ENCODE measurements around the gene PTTG2. TPM values are rescaled to one million over a fixed set of nuclear protein-coding genes. Genes with fewer than 3 reads are reported as not detected.
"Not testable (repeated sequence)": the region's sequence is repeated elsewhere in the genome, so short reads cannot be mapped to it uniquely, and the experiment has no call there.

PTTG2 gene
- total and polyA plus RNA-seq, 9 donors, result 0.13 to 2.3 (median 0.56) TPM; not detected in 1

DNA sequence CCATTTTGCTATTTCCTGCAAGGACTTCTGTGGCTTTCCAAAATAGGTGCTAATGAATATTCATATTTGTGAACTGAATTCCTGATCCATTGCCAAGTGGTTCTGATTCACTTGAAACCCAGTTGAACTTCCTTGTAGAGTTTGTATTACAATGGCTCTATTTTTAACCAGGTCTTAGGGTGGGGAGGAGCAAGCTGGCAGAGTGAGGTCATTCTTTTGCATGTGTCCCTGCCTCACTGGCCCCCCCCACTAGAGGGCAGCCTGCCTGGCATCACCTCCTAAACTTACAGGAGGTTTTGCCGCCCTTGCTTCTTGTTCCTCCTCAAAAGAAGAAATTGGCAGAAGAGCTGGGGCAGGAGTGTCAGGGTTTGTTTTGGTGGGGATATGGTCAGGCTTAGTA, 10.5 kb downstream of the PTTG2 start:
- WGBS, 3 donors, result 50 to 93% (median 51%) methylated on average over 1 of the region's 1 CpG
- Histone ChIP-seq H3K36me3 (no peaks in the 10 kb centered on the region), H3K4me1 (ENCODE audit: insufficient read depth) (peaks cover 7% of the 10 kb centered on the region), H3K27ac (no peak overlapping the region), H3K27me3 (no peaks in the 10 kb centered on the region), H3K9me3 (no peaks in the 10 kb centered on the region), H3K4me3 (no peak overlapping the region)
- no peak for TF ChIP-seq POLR2A (IDR thresholded peaks at IDR 0.05)
- TF ChIP-seq, protein P1, sequence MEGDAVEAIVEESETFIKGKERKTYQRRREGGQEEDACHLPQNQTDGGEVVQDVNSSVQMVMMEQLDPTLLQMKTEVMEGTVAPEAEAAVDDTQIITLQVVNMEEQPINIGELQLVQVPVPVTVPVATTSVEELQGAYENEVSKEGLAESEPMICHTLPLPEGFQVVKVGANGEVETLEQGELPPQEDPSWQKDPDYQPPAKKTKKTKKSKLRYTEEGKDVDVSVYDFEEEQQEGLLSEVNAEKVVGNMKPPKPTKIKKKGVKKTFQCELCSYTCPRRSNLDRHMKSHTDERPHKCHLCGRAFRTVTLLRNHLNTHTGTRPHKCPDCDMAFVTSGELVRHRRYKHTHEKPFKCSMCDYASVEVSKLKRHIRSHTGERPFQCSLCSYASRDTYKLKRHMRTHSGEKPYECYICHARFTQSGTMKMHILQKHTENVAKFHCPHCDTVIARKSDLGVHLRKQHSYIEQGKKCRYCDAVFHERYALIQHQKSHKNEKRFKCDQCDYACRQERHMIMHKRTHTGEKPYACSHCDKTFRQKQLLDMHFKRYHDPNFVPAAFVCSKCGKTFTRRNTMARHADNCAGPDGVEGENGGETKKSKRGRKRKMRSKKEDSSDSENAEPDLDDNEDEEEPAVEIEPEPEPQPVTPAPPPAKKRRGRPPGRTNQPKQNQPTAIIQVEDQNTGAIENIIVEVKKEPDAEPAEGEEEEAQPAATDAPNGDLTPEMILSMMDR (IDR thresholded peaks at IDR 0.05), result no peak
- no peak for TF ChIP-seq EP300 (IDR thresholded peaks at IDR 0.05)
- intact Hi-C loops (cut with DNase I), result loop anchor here in 3 of 4 donors (10.0 kb wide), 2 partner anchors 64 to 146 kb away; partner anchors contain the start of gene PGM2 (in 2 of the 3)
- DNase-seq, result peak in 1 of 5 donors; percentile 38

DNA sequence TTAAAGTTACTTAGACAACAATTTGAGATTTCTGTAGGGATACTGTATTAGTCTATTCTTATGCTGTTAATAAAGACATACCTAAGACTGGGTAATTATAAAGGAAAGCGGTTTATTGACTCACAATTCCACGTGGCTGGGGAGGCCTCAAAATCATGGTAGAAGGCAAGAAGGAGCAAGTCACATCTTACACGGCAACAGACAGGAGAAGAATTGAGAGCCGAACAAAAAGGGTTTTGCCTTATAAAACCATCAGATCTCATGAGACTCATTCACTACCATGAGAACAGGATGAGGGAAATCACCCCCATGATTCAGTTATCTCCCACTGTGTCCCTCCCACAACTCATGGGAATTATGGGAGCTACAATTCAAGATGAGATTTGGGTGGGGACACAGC, 11.0 kb downstream of the PTTG2 start:
- Histone ChIP-seq H3K9me3 (no peaks in the 10 kb centered on the region), H3K36me3 (no peaks in the 10 kb centered on the region), H3K4me3 (no peak overlapping the region), H3K4me1 (ENCODE audit: insufficient read depth) (peaks cover 7% of the 10 kb centered on the region), H3K27me3 (no peaks in the 10 kb centered on the region), H3K27ac (no peak overlapping the region)
- intact Hi-C loops (cut with DNase I), result loop anchor here in 3 of 4 donors (10.0 kb wide), 2 partner anchors 64 to 146 kb away; partner anchors contain the start of gene PGM2 (in 2 of the 3)
- TF ChIP-seq POLR2A (IDR thresholded peaks at IDR 0.05) (no peak), EP300 (IDR thresholded peaks at IDR 0.05) (no peak)
- TF ChIP-seq, protein P1 (IDR thresholded peaks at IDR 0.05), result no peak
- 91 to 97% (median 95%) methylated on average over 4 of the region's 4 CpGs for WGBS, 3 donors
- no peak for DNase-seq

DNA sequence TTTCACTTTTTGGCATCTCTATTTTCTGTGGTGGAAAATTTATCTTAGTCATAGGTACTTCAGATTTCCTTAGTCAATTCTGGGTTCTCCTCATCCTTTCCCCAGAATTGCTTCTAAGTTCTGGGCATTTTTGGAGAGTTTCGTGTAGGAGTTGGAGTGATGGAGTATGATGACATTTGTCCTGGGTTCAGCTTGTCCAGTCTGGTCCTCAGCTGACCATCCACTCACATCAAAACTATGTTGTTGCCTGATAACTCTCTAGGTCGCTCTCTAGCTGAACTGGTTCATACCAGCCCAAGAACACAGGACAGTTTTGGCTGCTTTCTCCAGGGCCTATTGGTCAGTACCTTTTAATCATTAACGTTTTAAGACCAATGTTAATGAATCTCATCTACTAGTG, 13.2 kb downstream of the PTTG2 start:
- intact Hi-C loops (cut with DNase I), result loop anchor here in 3 of 4 donors (10.0 kb wide), 2 partner anchors 61 to 149 kb away; partner anchors contain the start of gene PGM2 (in 2 of the 3)
- Histone ChIP-seq H3K9me3 (no peaks in the 10 kb centered on the region), H3K4me3 (no peak overlapping the region), H3K36me3 (no peaks in the 10 kb centered on the region), H3K27ac (no peak overlapping the region), H3K27me3 (no peaks in the 10 kb centered on the region), H3K4me1 (ENCODE audit: insufficient read depth) (peaks cover 4% of the 10 kb centered on the region)
- 54 to 72% (median 64%) methylated on average over 3 of the region's 3 CpGs for WGBS, 3 donors
- no peak for TF ChIP-seq POLR2A (IDR thresholded peaks at IDR 0.05)
- TF ChIP-seq EP300 (IDR thresholded peaks at IDR 0.05), result no peak
- TF ChIP-seq, protein P1 (IDR thresholded peaks at IDR 0.05), result no peak
- DNase-seq, result no peak

DNA sequence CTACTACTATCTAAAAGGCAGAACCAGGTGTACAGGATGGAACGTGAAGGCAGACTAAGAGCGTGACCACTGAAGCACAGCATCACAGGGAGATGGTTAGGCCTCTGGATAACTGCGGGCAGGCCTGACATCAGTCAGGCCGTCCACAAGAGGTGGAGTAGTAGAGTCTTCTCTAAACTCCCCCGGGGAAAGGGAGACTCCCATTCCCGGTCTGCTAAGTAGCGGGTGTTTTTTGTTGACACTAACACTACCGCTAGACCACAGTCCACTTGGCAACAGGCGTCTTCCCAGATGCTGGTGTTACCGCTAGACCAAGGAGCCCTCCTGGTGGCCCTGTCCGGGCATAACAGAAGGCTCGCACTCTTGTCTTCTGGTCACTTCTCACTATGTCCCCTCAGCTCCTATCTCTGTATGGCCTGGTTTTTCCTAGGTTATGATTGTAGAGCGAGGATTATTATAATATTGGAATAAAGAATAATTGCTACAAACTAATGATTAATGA, 15.2 kb downstream of the PTTG2 start:
- H3K9me3 ChIP-seq; H3K4me1 ChIP-seq (ENCODE audit: insufficient read depth); H3K36me3 ChIP-seq; H3K4me3 ChIP-seq; H3K27ac ChIP-seq; DNase-seq; H3K27me3 ChIP-seq: not testable (repeated sequence)
- intact Hi-C loops (cut with DNase I), result loop anchor here in 3 of 4 donors (10.0 kb wide), 2 partner anchors 59 to 151 kb away; partner anchors contain the start of gene PGM2 (in 2 of the 3)
- WGBS, 3 donors, result 83 to 94% (median 90%) methylated on average over 12 to 13 of the region's 13 CpGs

DNA sequence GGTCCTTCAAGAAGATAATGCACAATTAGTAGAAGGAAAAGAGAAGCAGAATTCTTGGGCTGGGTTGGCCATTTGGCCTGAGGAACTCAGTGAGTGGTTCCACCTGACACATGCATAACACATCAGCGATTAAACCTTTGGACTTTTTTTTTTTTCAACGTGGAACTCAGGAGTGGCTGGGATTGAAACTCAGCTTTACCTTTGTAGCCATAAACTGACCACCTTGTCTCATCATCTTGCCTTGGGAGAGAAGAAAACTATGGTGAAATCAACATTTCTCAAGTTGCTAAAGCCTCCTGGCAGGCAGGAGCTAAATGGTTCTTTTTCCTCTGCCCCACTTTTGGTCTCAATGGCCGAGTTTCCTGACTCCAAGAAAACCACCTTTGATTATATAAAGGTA, 16.3 kb downstream of the PTTG2 start:
- no peaks in the 10 kb centered on the region for H3K36me3 ChIP-seq
- intact Hi-C loops (cut with DNase I), result loop anchor here in 3 of 4 donors (10.0 kb wide), 2 partner anchors 58 to 152 kb away; partner anchors contain the start of gene PGM2 (in 2 of the 3)
- DNase-seq, result no peak
- peaks cover 5% of the 10 kb centered on the region for H3K4me1 ChIP-seq (ENCODE audit: insufficient read depth)
- H3K4me3 ChIP-seq, result peak overlapping the region; percentile 55
- TF ChIP-seq POLR2A (IDR thresholded peaks at IDR 0.05), result no peak
- TF ChIP-seq, protein P1 (IDR thresholded peaks at IDR 0.05), result no peak
- TF ChIP-seq EP300 (IDR thresholded peaks at IDR 0.05), result no peak
- peak overlapping the region; percentile 63 to 92 for H3K27ac ChIP-seq
- no peaks in the 10 kb centered on the region for H3K27me3 ChIP-seq
- WGBS, 3 donors, result 40 to 44% (median 43%) methylated on average over 3 of the region's 3 CpGs
- H3K9me3 ChIP-seq, result no peaks in the 10 kb centered on the region
